Ovary (tissue), 3 donors: ENCODE measurements around the gene C4orf46.
"Not testable (repeated sequence)": the region's sequence is repeated elsewhere in the genome, so short reads cannot be mapped to it uniquely, and the experiment has no call there.

ENCODE experiments used
- CTCF ChIP-seq, 3 donors: fragments of 450-650 bp in 2 of 3; fragments of 200-600 bp in 1 of 3; IDR thresholded peaks; one replicate each; pipeline versions ENCODE4 v1.5.1 to v1.8.0; 2016 to 2022; ENCODE audit warnings: antibody characterized with exemption in 3 of 3, mild to moderate bottlenecking in 1 of 3
- POLR2A ChIP-seq: fragments of 450-650 bp; IDR thresholded peaks from one replicate; pipeline ENCODE4 v1.6.1; 2017; ENCODE audit warnings: antibody characterized with exemption, mild to moderate bottlenecking, moderate library complexity
- donor health status: DM: no; HTN: no; CAD: no.

- TF ChIP-seq POLR2A; CTCF (IDR thresholded peaks at IDR 0.05): not testable (repeated sequence)
Observed at GRCh38 chr4:158663255-158663654, 8.4 kb downstream of the C4orf46 start.
